ENCODE measurements around the gene RSAD1. TPM values are rescaled to one million over a fixed set of nuclear protein-coding genes. Genes with fewer than 3 reads are reported as not detected.
A peak's percentile ranks its signal among the peaks of the same experiment; 100 is the strongest.

Gene RSAD1
- total and polyA plus RNA-seq, 10 of the 15 experiments (the other 5 are each of a cell fraction or from before 2014, with no cell fraction given): 2.5 to 28.1 (median 22.6) TPM

GRCh38 chr17:50482516-50482915, 3.9 kb downstream of the RSAD1 start (continued):
- TF ChIP-seq E2F8 (IDR thresholded peaks at IDR 0.05; ENCODE audit: low read depth, partially characterized antibody): no peak
- TF ChIP-seq, protein P1, sequence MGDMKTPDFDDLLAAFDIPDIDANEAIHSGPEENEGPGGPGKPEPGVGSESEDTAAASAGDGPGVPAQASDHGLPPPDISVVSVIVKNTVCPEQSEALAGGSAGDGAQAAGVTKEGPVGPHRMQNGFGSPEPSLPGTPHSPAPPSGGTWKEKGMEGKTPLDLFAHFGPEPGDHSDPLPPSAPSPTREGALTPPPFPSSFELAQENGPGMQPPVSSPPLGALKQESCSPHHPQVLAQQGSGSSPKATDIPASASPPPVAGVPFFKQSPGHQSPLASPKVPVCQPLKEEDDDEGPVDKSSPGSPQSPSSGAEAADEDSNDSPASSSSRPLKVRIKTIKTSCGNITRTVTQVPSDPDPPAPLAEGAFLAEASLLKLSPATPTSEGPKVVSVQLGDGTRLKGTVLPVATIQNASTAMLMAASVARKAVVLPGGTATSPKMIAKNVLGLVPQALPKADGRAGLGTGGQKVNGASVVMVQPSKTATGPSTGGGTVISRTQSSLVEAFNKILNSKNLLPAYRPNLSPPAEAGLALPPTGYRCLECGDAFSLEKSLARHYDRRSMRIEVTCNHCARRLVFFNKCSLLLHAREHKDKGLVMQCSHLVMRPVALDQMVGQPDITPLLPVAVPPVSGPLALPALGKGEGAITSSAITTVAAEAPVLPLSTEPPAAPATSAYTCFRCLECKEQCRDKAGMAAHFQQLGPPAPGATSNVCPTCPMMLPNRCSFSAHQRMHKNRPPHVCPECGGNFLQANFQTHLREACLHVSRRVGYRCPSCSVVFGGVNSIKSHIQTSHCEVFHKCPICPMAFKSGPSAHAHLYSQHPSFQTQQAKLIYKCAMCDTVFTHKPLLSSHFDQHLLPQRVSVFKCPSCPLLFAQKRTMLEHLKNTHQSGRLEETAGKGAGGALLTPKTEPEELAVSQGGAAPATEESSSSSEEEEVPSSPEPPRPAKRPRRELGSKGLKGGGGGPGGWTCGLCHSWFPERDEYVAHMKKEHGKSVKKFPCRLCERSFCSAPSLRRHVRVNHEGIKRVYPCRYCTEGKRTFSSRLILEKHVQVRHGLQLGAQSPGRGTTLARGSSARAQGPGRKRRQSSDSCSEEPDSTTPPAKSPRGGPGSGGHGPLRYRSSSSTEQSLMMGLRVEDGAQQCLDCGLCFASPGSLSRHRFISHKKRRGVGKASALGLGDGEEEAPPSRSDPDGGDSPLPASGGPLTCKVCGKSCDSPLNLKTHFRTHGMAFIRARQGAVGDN (IDR thresholded peaks at IDR 0.05): no peak
- no peak for TF ChIP-seq TARDBP (IDR thresholded peaks at IDR 0.05; ENCODE audit: borderline replicate concordance)
- TF ChIP-seq, protein P2, sequence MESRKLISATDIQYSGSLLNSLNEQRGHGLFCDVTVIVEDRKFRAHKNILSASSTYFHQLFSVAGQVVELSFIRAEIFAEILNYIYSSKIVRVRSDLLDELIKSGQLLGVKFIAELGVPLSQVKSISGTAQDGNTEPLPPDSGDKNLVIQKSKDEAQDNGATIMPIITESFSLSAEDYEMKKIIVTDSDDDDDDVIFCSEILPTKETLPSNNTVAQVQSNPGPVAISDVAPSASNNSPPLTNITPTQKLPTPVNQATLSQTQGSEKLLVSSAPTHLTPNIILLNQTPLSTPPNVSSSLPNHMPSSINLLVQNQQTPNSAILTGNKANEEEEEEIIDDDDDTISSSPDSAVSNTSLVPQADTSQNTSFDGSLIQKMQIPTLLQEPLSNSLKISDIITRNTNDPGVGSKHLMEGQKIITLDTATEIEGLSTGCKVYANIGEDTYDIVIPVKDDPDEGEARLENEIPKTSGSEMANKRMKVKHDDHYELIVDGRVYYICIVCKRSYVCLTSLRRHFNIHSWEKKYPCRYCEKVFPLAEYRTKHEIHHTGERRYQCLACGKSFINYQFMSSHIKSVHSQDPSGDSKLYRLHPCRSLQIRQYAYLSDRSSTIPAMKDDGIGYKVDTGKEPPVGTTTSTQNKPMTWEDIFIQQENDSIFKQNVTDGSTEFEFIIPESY (IDR thresholded peaks at IDR 0.05): no peak
- TF ChIP-seq SMC3 (IDR thresholded peaks at IDR 0.05; ENCODE audit: borderline replicate concordance, low read length): peak; percentile 81
- TF ChIP-seq LARP7 (IDR thresholded peaks at IDR 0.05): no peak
- TF ChIP-seq REST (IDR thresholded peaks at IDR 0.05; ENCODE audit: low read depth, low read length): no peak
- TF ChIP-seq CBFB (IDR thresholded peaks at IDR 0.05; ENCODE audit: low read depth): peak; percentile 74; the same call in 1 of the 2 replicates
- TF ChIP-seq HDGF (IDR thresholded peaks at IDR 0.05): no peak
- no peak for TF ChIP-seq SKIL (IDR thresholded peaks at IDR 0.05; ENCODE audit: low read depth, poor library complexity, severe bottlenecking)
- TF ChIP-seq IKZF2 (IDR thresholded peaks at IDR 0.05): peak in 1 of 2 experiments; percentile 51; a peak in 1 of 4 replicates
- TF ChIP-seq STAT3 (IDR thresholded peaks at IDR 0.05; ENCODE audit: low read depth, low read length): no peak
- TF ChIP-seq CEBPB (IDR thresholded peaks at IDR 0.05; ENCODE audit: borderline replicate concordance in 1 of 2, low read depth in 2 of 2, low read length in 2 of 2): no peak
- no peak for TF ChIP-seq NFIC (IDR thresholded peaks at IDR 0.05; ENCODE audit: low read depth, low read length)
- peak; percentile 58; the same call in 1 of the 2 replicates for TF ChIP-seq YY1 (IDR thresholded peaks at IDR 0.05; ENCODE audit: low read depth, low read length)
- peak; percentile 50; the same call in 1 of the 3 replicates for TF ChIP-seq POU2F2 (IDR thresholded peaks at IDR 0.05; ENCODE audit: borderline replicate concordance, low read depth, low read length)

All from GM12878 (cell line).